ENCODE results near the gene ADAMTSL3. TPM values are rescaled to one million over a fixed set of nuclear protein-coding genes. Genes with fewer than 3 reads are reported as not detected.
"Not testable (repeated sequence)": the region's sequence is repeated elsewhere in the genome, so short reads cannot be mapped to it uniquely, and the experiment has no call there.

ADAMTSL3 gene
- polyA plus RNA-seq, 4 donors = 2.7 to 5.4 (median 3.8) TPM

- DNase-seq (ENCODE audit: low read depth in 4 of 4, low spot score in 2 of 4) = no peak
These were observed 352.5 kb downstream of the ADAMTSL3 start for GRCh38 chr15:84006421-84006820.

- no peak for DNase-seq (ENCODE audit: low read depth in 4 of 4, low spot score in 2 of 4)
These were observed 355.7 kb downstream of the ADAMTSL3 start for GRCh38 chr15:84009616-84010015.

- DNase-seq (ENCODE audit: low read depth in 4 of 4, low spot score in 2 of 4) = no peak
These were observed 356.3 kb downstream of the ADAMTSL3 start for GRCh38 chr15:84010246-84010645.

- no peak for DNase-seq (ENCODE audit: low read depth in 4 of 4, low spot score in 2 of 4)
These were observed 362.4 kb downstream of the ADAMTSL3 start for GRCh38 chr15:84016371-84016770.

GRCh38 chr15:84022516-84022915, 368.6 kb downstream of the ADAMTSL3 start:
- DNase-seq (ENCODE audit: low read depth in 4 of 4, low spot score in 2 of 4) = no peak

- DNase-seq (ENCODE audit: low read depth in 4 of 4, low spot score in 2 of 4) = no peak
These were observed 369.7 kb downstream of the ADAMTSL3 start for GRCh38 chr15:84023636-84024035.

GRCh38 chr15:84033793-84034553, 380.1 kb downstream of the ADAMTSL3 start:
- DNase-seq (ENCODE audit: low read depth in 4 of 4, low spot score in 2 of 4) = no peak

GRCh38 chr15:84034578-84035398, 380.9 kb downstream of the ADAMTSL3 start:
- DNase-seq (ENCODE audit: low read depth in 4 of 4, low spot score in 2 of 4) = no peak

GRCh38 chr15:84035399-84035766, 381.5 kb downstream of the ADAMTSL3 start:
- DNase-seq (ENCODE audit: low read depth in 4 of 4, low spot score in 2 of 4) = peak in 1 of 4 donors; percentile 31

GRCh38 chr15:84037301-84037700, 383.4 kb downstream of the ADAMTSL3 start:
- DNase-seq (ENCODE audit: low read depth in 4 of 4, low spot score in 2 of 4) = no peak

GRCh38 chr15:84042434-84043056, 388.6 kb downstream of the ADAMTSL3 start:
- DNase-seq (ENCODE audit: low read depth in 4 of 4, low spot score in 2 of 4) = not testable (repeated sequence)

- DNase-seq (ENCODE audit: low read depth in 4 of 4, low spot score in 2 of 4) = no peak
These were observed 392.2 kb downstream of the ADAMTSL3 start for GRCh38 chr15:84046064-84046637.

- DNase-seq (ENCODE audit: low read depth in 4 of 4, low spot score in 2 of 4) = not testable (repeated sequence)
These were observed 395.6 kb downstream of the ADAMTSL3 start for GRCh38 chr15:84049480-84049879.

GRCh38 chr15:84050076-84050475, 396.2 kb downstream of the ADAMTSL3 start:
- no peak for DNase-seq (ENCODE audit: low read depth in 4 of 4, low spot score in 2 of 4)

- not testable (repeated sequence) for DNase-seq (ENCODE audit: low read depth in 4 of 4, low spot score in 2 of 4)
These were observed 397.2 kb downstream of the ADAMTSL3 start for GRCh38 chr15:84051146-84051545.

- DNase-seq (ENCODE audit: low read depth in 4 of 4, low spot score in 2 of 4) = not testable (repeated sequence)
These were observed 400.6 kb downstream of the ADAMTSL3 start for GRCh38 chr15:84054544-84054943.

GRCh38 chr15:84057714-84058331, 403.9 kb downstream of the ADAMTSL3 start:
- DNase-seq (ENCODE audit: low read depth in 4 of 4, low spot score in 2 of 4) = no peak

GRCh38 chr15:84063674-84064073, 409.8 kb downstream of the ADAMTSL3 start:
- DNase-seq (ENCODE audit: low read depth in 4 of 4, low spot score in 2 of 4) = not testable (repeated sequence)

GRCh38 chr15:84068674-84069073, 414.8 kb downstream of the ADAMTSL3 start:
- not testable (repeated sequence) for DNase-seq (ENCODE audit: low read depth in 4 of 4, low spot score in 2 of 4)

GRCh38 chr15:84078038-84078437, 424.1 kb downstream of the ADAMTSL3 start:
- not testable (repeated sequence) for DNase-seq (ENCODE audit: low read depth in 4 of 4, low spot score in 2 of 4)
